GM12892 (cell line): Measurements from ENCODE around the gene NCAM1.

Source experiments
- POLR2A ChIP-seq: IDR thresholded peaks from 2 replicates; pipeline ENCODE4 v1.6.1; 2011; ENCODE audit warnings: low read depth, low read length, control low read depth
- POLR2AphosphoS5 ChIP-seq: IDR thresholded peaks from 2 replicates; pipeline ENCODE4 v1.6.1; 2011; ENCODE audit warnings: low read depth, low read length, control low read depth
- TAF1 ChIP-seq: IDR thresholded peaks from 2 replicates; pipeline ENCODE4 v1.6.1; 2011; ENCODE audit warnings: low read depth, mild to moderate bottlenecking, control low read depth, low read length, borderline replicate concordance

DNA sequence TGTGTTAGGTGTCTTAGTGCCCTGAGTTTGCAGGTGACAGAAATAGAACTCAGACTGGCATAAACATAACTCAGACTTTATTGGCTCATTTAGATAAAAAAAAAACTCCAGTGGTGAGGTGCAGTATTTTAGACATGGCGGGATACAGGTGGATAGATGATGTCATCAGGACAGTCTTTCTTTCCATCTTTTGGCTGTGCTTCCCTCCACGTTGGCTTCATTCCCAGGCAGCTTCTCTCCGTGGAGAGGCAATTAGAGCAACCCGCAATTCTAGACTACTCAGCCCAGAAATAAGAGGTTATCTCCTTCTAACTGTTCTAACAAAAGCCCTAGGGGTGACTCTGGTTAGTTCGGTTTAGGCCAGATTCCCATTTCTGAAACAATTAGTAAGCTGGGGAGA lies 40.5 kb downstream of the NCAM1 start:
- no peak for TF ChIP-seq POLR2A
- no peak for TF ChIP-seq POLR2AphosphoS5
- no peak for TF ChIP-seq TAF1
